Testis (tissue), 3 donors: ENCODE data around the gene ASAP2. TPM values are rescaled to one million over a fixed set of nuclear protein-coding genes. Genes with fewer than 3 reads are reported as not detected.

Experiments
- DNase-seq: peaks from one replicate; pipeline ENCODE4 v3.0.0-alpha.2; 2019
- H3K27ac ChIP-seq, 2 donors: fragments of 200-600 bp; sonication (generic); one replicate each; pipeline ENCODE4 v1.5.1; 2019
- H3K27me3 ChIP-seq: fragments of 200-600 bp; sonication (generic); one replicate; pipeline ENCODE4 v1.5.1; 2019
- H3K36me3 ChIP-seq: fragments of 200-600 bp; sonication (generic); one replicate; pipeline ENCODE4 v1.5.1; 2017; ENCODE audit warnings: low read depth; ENCODE audit errors: missing control alignments
- H3K4me1 ChIP-seq: fragments of 200-600 bp; sonication (generic); one replicate; pipeline ENCODE4 v1.5.1; 2019
- H3K4me3 ChIP-seq, 2 donors: fragments of 200-600 bp; sonication (generic); one replicate each; pipeline ENCODE4 v1.5.1; 2017 to 2019
- H3K9me3 ChIP-seq: fragments of 200-600 bp; sonication (generic); one replicate; pipeline ENCODE4 v1.5.1; 2017
- POLR2A ChIP-seq: fragments of 450-650 bp; IDR thresholded peaks from one replicate; pipeline ENCODE4 v1.6.1; 2017; ENCODE audit warnings: antibody characterized with exemption, mild to moderate bottlenecking, moderate library complexity
- WGBS, 2 donors: methylation state at CpG; one replicate each; pipeline ENCODE4 v1.1.5; 2018; 5-methylcytosine and 5-hydroxymethylcytosine counted together
- intact Hi-C: fragments of 100-400 bp; cut with DNase I; formaldehyde crosslinking; loops from one replicate; pipeline ENCODE4 v1.15.1; 2023; ENCODE audit warnings: low total_unique reads
- polyA plus RNA-seq: library from polyadenylated mRNA; stranded (reverse); fragments of 350-450 nt; fragmentation: Illumina TruSeq; extraction: RNeasy Lipid Tissue Mini Kit (QIAGEN cat#74804); gene quantifications from one replicate; pipeline ENCODE4 v1.2.3, GENCODE V29; 2014; ENCODE audit warnings: low read depth, low replicate concordance; ENCODE audit not compliant: insufficient read depth
- total RNA-seq, 2 donors: library from RNA; depleted of rRNA; stranded (reverse); fragments of >200 nt; gene quantifications; one replicate each; pipeline ENCODE4 v1.2.3, GENCODE V29; 2016
- TF ChIP-seq, protein P1 (sequence below), 3 experiments: fragments of 450-650 bp in 2 of 3; fragments of 200-600 bp in 1 of 3; sonication (generic) in 1 of 3; IDR thresholded peaks; one replicate each; pipeline ENCODE4 v1.5.1; 2016 to 2019; ENCODE audit warnings: antibody characterized with exemption in 3 of 3, mild to moderate bottlenecking in 2 of 3, moderate library complexity in 1 of 3

ASAP2 gene
- total and polyA plus RNA-seq, 3 donors from 2014 or later: 42.4 to 87.2 (median 79.0) TPM

DNA sequence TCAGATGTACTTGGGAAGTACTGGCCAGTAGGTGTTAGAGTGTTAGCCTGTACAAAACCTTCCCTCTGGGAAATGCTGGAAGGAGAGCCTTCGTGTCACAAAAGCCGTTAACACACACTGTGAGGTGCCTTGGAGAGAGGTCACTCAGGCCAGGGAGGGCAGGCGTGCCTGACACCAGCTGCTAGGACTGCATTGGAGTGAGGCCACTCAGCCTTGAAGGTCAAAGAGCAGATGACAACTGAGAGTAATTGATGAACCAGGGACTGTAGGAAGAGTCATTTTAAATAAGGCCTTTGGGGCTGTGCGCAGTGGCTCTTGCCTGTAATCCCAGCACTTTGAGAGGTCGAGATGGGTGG lies 45.4 kb downstream of the ASAP2 start:
- H3K36me3 ChIP-seq: no peaks in the 10 kb centered on the region
- no peak for DNase-seq
- no peak overlapping the region for H3K4me3 ChIP-seq
- no peaks in the 10 kb centered on the region for H3K27me3 ChIP-seq
- WGBS, 2 donors: 88 to 95% methylated on average over 5 of the region's 5 CpGs
- TF ChIP-seq POLR2A: no peak
- TF ChIP-seq, protein P1, sequence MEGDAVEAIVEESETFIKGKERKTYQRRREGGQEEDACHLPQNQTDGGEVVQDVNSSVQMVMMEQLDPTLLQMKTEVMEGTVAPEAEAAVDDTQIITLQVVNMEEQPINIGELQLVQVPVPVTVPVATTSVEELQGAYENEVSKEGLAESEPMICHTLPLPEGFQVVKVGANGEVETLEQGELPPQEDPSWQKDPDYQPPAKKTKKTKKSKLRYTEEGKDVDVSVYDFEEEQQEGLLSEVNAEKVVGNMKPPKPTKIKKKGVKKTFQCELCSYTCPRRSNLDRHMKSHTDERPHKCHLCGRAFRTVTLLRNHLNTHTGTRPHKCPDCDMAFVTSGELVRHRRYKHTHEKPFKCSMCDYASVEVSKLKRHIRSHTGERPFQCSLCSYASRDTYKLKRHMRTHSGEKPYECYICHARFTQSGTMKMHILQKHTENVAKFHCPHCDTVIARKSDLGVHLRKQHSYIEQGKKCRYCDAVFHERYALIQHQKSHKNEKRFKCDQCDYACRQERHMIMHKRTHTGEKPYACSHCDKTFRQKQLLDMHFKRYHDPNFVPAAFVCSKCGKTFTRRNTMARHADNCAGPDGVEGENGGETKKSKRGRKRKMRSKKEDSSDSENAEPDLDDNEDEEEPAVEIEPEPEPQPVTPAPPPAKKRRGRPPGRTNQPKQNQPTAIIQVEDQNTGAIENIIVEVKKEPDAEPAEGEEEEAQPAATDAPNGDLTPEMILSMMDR (IDR thresholded peaks at IDR 0.05): no peak
- peaks cover 7% of the 10 kb centered on the region for H3K4me1 ChIP-seq
- intact Hi-C loops: no loop called here
- H3K9me3 ChIP-seq: no peaks in the 10 kb centered on the region
- H3K27ac ChIP-seq: no peak overlapping the region

DNA sequence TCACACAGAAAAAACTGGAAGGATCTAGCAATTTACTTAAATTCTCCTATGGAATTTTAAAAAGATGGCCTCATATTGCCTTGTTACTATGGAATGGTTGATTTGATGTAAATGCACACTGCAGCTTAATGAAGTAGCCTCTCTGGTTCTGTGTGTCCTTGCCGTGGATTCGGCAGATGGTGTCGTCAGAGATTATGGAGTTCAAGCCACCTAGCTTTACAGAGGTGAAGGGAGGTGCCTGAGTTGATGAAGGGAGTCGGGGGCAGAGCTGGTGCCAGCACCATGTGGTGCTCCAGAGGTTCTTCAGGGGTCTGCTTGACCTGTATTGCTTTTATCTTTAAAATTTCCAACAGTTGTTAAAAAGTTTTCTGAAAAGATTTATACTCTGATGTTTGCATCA lies 48.8 kb downstream of the ASAP2 start:
- H3K27ac ChIP-seq: no peak overlapping the region
- DNase-seq: no peak

DNA sequence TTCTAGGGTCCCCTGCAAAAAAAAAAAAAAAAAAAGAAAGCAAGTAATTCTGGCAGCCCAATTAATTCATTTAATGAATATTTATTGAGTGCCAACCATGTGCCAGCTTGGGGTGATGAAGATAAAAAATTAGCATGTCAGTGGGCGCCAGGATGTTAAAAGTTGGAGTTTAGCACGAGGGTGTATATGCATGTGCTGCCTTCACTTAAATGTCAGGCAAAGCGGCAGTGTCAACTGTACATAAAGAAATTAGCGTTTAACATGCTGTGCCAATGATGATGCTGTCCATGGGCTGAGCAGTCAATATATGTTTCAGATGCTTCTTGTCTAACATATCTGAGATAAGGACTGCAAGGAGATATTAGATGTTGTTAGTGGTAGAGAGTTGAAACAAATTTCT lies 49.5 kb downstream of the ASAP2 start:
- peaks cover 3% of the 10 kb centered on the region for H3K4me1 ChIP-seq
- no peaks in the 10 kb centered on the region for H3K27me3 ChIP-seq
- intact Hi-C loops: no loop called here
- no peaks in the 10 kb centered on the region for H3K36me3 ChIP-seq
- no peak overlapping the region for H3K4me3 ChIP-seq
- no peaks in the 10 kb centered on the region for H3K9me3 ChIP-seq
- no peak for DNase-seq
- no peak overlapping the region for H3K27ac ChIP-seq
- WGBS, 2 donors: 88 to 92% methylated on average over 4 of the region's 4 CpGs
- TF ChIP-seq, protein P1 (IDR thresholded peaks at IDR 0.05): no peak
- no peak for TF ChIP-seq POLR2A

More for the DNA sequence above, 48.8 kb downstream of the ASAP2 start:
- TF ChIP-seq, protein P1 (IDR thresholded peaks at IDR 0.05): no peak
- no peak for TF ChIP-seq POLR2A
- no peaks in the 10 kb centered on the region for H3K27me3 ChIP-seq
- 78 to 88% methylated on average over 4 of the region's 4 CpGs for WGBS, 2 donors
- peaks cover 3% of the 10 kb centered on the region for H3K4me1 ChIP-seq
- intact Hi-C loops: no loop called here
- no peaks in the 10 kb centered on the region for H3K9me3 ChIP-seq
- H3K36me3 ChIP-seq: no peaks in the 10 kb centered on the region
- no peak overlapping the region for H3K4me3 ChIP-seq

DNA sequence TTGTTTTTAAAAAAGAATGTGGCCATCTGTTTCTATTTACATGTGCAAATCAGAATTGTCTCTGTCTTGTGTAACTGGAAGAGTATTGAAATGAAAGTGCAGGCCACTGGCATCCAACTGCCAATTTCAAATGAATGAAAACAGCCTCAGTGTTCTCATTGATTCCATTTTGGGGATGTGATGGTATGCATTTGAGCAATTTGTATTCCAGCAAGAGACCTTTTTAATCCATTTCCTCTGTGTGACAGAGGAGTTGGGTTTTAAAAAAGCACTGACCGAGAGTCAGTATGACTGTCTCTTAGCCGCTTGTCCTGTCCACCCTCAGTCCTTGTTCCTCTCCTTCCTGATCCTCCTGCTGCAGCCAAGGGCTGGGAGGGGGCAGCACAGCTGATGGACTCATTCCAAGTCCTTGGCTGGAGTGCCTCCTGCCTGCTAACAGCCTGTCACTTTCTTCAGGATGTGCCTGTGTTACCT lies 50.0 kb downstream of the ASAP2 start:
- WGBS, 2 donors: 36 to 62% methylated on average over 2 of the region's 2 CpGs
- peaks cover 3% of the 10 kb centered on the region for H3K4me1 ChIP-seq
- H3K36me3 ChIP-seq: no peaks in the 10 kb centered on the region
- no peaks in the 10 kb centered on the region for H3K9me3 ChIP-seq
- no peaks in the 10 kb centered on the region for H3K27me3 ChIP-seq
- H3K4me3 ChIP-seq: no peak overlapping the region
- intact Hi-C loops: no loop called here
- no peak for DNase-seq
- no peak overlapping the region for H3K27ac ChIP-seq
- no peak for TF ChIP-seq POLR2A

DNA sequence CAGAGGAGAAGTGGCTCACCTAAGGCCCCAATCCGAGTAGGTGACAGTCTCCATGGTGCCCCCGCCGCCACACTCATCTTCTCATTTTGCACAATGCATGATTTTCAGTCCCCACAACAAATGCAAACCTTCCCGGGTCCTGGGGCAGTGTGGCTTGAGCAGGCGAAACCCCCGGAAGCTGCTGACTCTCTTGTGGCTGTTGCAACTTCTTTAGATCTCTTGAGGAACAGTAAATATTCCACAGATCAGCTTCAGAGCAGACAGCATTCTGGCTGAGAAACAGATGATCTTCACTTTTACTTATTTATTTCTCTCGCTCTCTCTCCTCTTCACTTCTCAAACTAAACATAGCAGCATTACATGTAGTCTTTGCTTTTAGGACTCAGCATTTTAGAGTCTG lies 51.9 kb downstream of the ASAP2 start:
- intact Hi-C loops: no loop called here
- Histone ChIP-seq H3K4me1 (peaks cover 12% of the 10 kb centered on the region), H3K4me3 (no peak overlapping the region)

More for the DNA sequence above, 51.9 kb downstream of the ASAP2 start:
- Histone ChIP-seq H3K9me3 (no peaks in the 10 kb centered on the region), H3K27ac (no peak overlapping the region), H3K36me3 (no peaks in the 10 kb centered on the region), H3K27me3 (no peaks in the 10 kb centered on the region)
- WGBS, 2 donors: 83 to 92% methylated on average over 7 of the region's 7 CpGs
- TF ChIP-seq, protein P1 (IDR thresholded peaks at IDR 0.05): no peak
- no peak for DNase-seq
